H1 (cell line): ENCODE data around the gene RGS6. TPM values are rescaled to one million over a fixed set of nuclear protein-coding genes. Genes with fewer than 3 reads are reported as not detected.

Experiments used
- ASH2L ChIP-seq: fragments of 200-600, 300-600 bp; sonication (generic); IDR thresholded peaks from one replicate; pipeline ENCODE4 v1.7.1; 2017; ENCODE audit warnings: low read length
- ATF3 ChIP-seq: IDR thresholded peaks from 2 replicates; pipeline ENCODE4 v1.6.1; 2011; ENCODE audit warnings: low read depth, mild to moderate bottlenecking, low read length; ENCODE audit not compliant: insufficient read depth
- BRCA1 ChIP-seq: IDR thresholded peaks from 2 replicates; pipeline ENCODE4 v1.6.1; 2012; ENCODE audit warnings: low read depth, low read length, improper control_type of control experiment
- CBX8 ChIP-seq: fragments of 300-800, 300-1000 bp; sonication (generic); IDR thresholded peaks from 2 replicates; pipeline ENCODE4 v1.7.1; 2016; ENCODE audit warnings: low read depth, low read length, borderline replicate concordance
- CEBPB ChIP-seq: IDR thresholded peaks from 2 replicates; pipeline ENCODE4 v1.6.1; 2012; ENCODE audit warnings: low read depth, low read length
- CHD1 ChIP-seq: IDR thresholded peaks from 2 replicates; pipeline ENCODE4 v1.6.1; 2012; ENCODE audit warnings: low read depth, low read length, improper control_type of control experiment
- CHD2 ChIP-seq: IDR thresholded peaks from 2 replicates; pipeline ENCODE4 v1.6.1; 2012; ENCODE audit warnings: low read length, improper control_type of control experiment
- EGR1 ChIP-seq: IDR thresholded peaks from 2 replicates; pipeline ENCODE4 v1.6.1; 2011; ENCODE audit warnings: low read depth, low read length, borderline replicate concordance
- EP300 ChIP-seq, 2 experiments: IDR thresholded peaks; 1 replicate in 1 of 2; 2 replicates in 1 of 2; pipeline ENCODE4 v1.6.1; 2011 to 2012; ENCODE audit warnings: low read depth in 2 of 2, low read length in 2 of 2, mild to moderate bottlenecking in 2 of 2, borderline replicate concordance in 1 of 2, inconsistent platforms in 1 of 2, moderate library complexity in 1 of 2
- FOSL1 ChIP-seq: IDR thresholded peaks from 2 replicates; pipeline ENCODE4 v1.6.1; 2011; ENCODE audit warnings: mild to moderate bottlenecking, low read depth, low read length, moderate library complexity; ENCODE audit not compliant: insufficient read depth
- GABPA ChIP-seq: IDR thresholded peaks from 2 replicates; pipeline ENCODE4 v1.6.1; 2011; ENCODE audit warnings: mild to moderate bottlenecking, low read length, moderate library complexity, borderline replicate concordance; ENCODE audit not compliant: insufficient read depth
- HDAC6 ChIP-seq: IDR thresholded peaks from one replicate; pipeline ENCODE4 v1.7.1; 2012; ENCODE audit warnings: low read depth, mild to moderate bottlenecking, inconsistent platforms, low read length, moderate library complexity
- JUN ChIP-seq: IDR thresholded peaks from 2 replicates; pipeline ENCODE4 v1.6.1; 2011; ENCODE audit warnings: low read depth, mild to moderate bottlenecking, improper control_type of control experiment, low read length
- KDM1A ChIP-seq: fragments of 200-600, 300-600 bp; sonication (generic); IDR thresholded peaks from 2 replicates; pipeline ENCODE4 v1.7.1; 2016; ENCODE audit warnings: mild to moderate bottlenecking, low read length, borderline replicate concordance
- KDM4A ChIP-seq: IDR thresholded peaks from one replicate; pipeline ENCODE4 v1.7.1; 2012; ENCODE audit warnings: low read depth, mild to moderate bottlenecking, moderate library complexity, low read length, inconsistent platforms; ENCODE audit not compliant: severe bottlenecking
- KDM5A ChIP-seq: fragments of 200-600 bp; IDR thresholded peaks from 2 replicates; pipeline ENCODE4 v1.7.1; 2012; ENCODE audit warnings: mild to moderate bottlenecking, low read length, inconsistent platforms, mixed read lengths
- POLR2AphosphoS5 ChIP-seq: IDR thresholded peaks from 2 replicates; pipeline ENCODE4 v1.6.1; 2011; ENCODE audit warnings: low read depth, low read length
- RBBP5 ChIP-seq: IDR thresholded peaks from 2 replicates; pipeline ENCODE4 v1.7.1; 2012; ENCODE audit warnings: low read depth, mild to moderate bottlenecking, inconsistent platforms, low read length, moderate library complexity, borderline replicate concordance
- RNF2 ChIP-seq: fragments of 200-900, 300-1000 bp; sonication (generic); IDR thresholded peaks from 2 replicates; pipeline ENCODE4 v1.7.1; 2016; ENCODE audit warnings: borderline replicate concordance, low read depth, mild to moderate bottlenecking, antibody characterized with exemption, low read length; ENCODE audit not compliant: poor library complexity, severe bottlenecking; ENCODE audit errors: missing control alignments
- SIN3A ChIP-seq, 2 experiments: IDR thresholded peaks in 1 of 2; conservative IDR thresholded peaks in 1 of 2; 2 replicates each; pipeline ENCODE4 v1.6.1; 2011 to 2012; ENCODE audit warnings: low read length in 2 of 2, improper control_type of control experiment in 1 of 2, low read depth in 1 of 2, mild to moderate bottlenecking in 1 of 2
- SRF ChIP-seq: IDR thresholded peaks from 2 replicates; pipeline ENCODE4 v1.6.1; 2011; ENCODE audit warnings: mild to moderate bottlenecking, low read depth, low read length, moderate library complexity
- polyA plus RNA-seq, 7 experiments: library from polyadenylated mRNA; depleted of rRNA in 3 of 7; stranded (reverse) in 5 of 7; unstranded in 2 of 7; fragments of >200 nt in 5 of 7; fragments of 200-250 nt in 2 of 7; gene quantifications; 1 replicate in 5 of 7; 2 replicates in 1 of 7; 4 replicates in 1 of 7; pipeline versions ENCODE4 v1.2.1 to v1.2.3, GENCODE V29; 2011 to 2013; ENCODE audit warnings: missing spikeins in 2 of 7, mixed read lengths in 2 of 7
- total RNA-seq: library from RNA; stranded (reverse); fragmentation: NEBNext Ultra II Directional; extraction: Animal tissue kit (Norgen Biotek cat#: 25700); gene quantifications from 2 replicates; pipeline ENCODE4 v1.2.1, GENCODE V29; 2021

RGS6 gene
- total and polyA plus RNA-seq, 2 of the 8 experiments (the other 6 are each of a cell fraction or from before 2014, with no cell fraction given) = 0.26 to 1.1 TPM

GRCh38 chr14:72544615-72545387, 612.6 kb downstream of the RGS6 start (continued):
- TF ChIP-seq JUN (no peak), GABPA (no peak), FOSL1 (no peak), SIN3A (conservative IDR thresholded peaks at IDR 0.05 in 1 of 2, IDR thresholded peaks at IDR 0.05 in 1 of 2; ENCODE audit: low read depth in 1 of 2, low read length in 2 of 2) (no peak), CHD1 (no peak), SRF (no peak), BRCA1 (no peak), EP300 (IDR thresholded peaks at IDR 0.05; ENCODE audit: borderline replicate concordance in 1 of 2, low read depth in 2 of 2, low read length in 2 of 2) (no peak), POLR2AphosphoS5 (no peak), KDM1A (no peak; the same call in 1 of the 2 replicates), KDM4A (no peak), HDAC6 (no peak), KDM5A (no peak), CHD2 (no peak), ATF3 (no peak), RNF2 (no peak), CEBPB (no peak), CBX8 (no peak), ASH2L (no peak), RBBP5 (0 out of 2 replicates have a peak, but pooled peaks have one; percentile 32), EGR1 (no peak)
